NCI-H748 treated with DMSO at 0.1 percent for 48 hours (cell line): Measurements from ENCODE around the gene ARL11.
"Not testable (repeated sequence)": the region's sequence is repeated elsewhere in the genome, so short reads cannot be mapped to it uniquely, and the experiment has no call there.

ENCODE experiments used
- DNase-seq: peaks from one replicate; lab custom pipeline; 2025; lab: John Stamatoyannopoulos, UW

ARL11 gene

GRCh38 chr13:49627831-49628652 is at the start of gene ARL11:
TSS of gene ARL11 (plus strand) at chr13:49628507. CDS start at chr13:49630448, 1,941 bp downstream.
- DNase-seq = no peak

DNA sequence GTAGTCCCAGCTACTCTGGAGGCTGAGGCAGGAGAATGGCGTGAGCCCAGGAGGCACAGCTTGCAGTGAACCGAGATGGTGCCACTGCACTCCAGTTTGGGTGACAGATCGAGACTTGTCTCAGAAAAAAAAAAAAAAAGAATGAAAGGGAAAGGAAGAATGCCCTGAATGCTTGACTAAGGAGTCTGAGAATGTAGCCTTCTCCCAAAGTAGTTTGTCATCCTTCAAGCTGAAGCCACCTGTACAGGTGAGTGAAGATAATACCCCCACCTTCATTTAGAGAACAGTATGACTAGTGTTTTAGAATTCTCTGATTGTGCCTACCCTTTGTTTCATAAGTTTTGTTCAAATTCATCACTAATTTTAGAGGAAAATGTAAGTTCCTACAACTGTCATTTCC is 48.8 kb upstream of the ARL11 start:
- DNase-seq = no peak

GRCh38 chr13:49580980-49581680 is 47.2 kb upstream of the ARL11 start:
- DNase-seq = no peak

GRCh38 chr13:49584771-49585182 is 43.5 kb upstream of the ARL11 start:
- DNase-seq = no peak

GRCh38 chr13:49585220-49586157 is 42.8 kb upstream of the ARL11 start, which contains the start of gene RCBTB1:
TSS of gene RCBTB1 (minus strand) at chr13:49585558. CDS start at chr13:49567279, 18,279 bp downstream.
- DNase-seq = peak; percentile 69

DNA sequence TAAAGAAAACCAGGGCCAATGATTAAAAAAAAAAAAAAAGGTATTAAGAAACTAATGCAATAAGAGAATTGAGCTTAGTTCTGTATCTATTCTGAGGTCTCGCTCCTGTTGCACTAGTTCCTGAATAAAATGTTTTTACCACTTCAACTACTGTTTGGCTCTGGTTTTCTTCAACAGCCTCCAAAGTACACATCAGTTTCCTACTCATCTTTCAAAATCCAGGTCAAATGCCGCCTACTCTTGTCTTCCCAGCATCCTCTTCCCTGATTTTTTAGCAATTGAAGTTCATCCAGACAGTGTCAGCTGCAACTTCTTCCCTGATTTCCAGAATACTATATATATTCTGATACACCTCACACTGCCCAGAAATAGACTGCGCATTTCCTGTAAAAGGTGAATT is 41.6 kb upstream of the ARL11 start:
- no peak for DNase-seq

DNA sequence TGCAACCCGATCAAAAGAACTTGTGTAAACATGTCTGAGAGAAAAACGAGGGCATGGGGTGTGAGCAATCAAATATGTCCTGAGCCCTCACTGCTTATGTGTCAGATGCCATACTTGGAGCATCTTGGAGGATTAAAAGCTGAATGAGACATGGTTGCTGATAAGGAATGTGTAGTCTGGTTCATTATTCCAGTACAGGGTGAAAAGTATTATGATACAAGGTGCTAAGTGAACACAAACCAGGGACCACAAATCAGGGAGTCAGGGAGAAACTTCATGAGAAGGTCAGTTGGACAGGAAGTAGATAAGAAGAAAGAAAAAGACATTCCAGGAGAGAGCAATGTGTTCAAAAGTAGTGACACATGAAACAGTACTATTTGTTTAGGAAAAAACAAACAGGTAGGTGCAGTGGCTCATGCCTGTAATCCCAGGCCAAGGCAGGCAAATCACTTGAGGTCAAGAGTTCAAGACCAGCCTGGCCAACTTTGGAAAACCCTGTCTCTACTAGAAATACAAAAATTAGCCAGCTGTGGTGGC is 40.9 kb upstream of the ARL11 start:
- DNase-seq = no peak

DNA sequence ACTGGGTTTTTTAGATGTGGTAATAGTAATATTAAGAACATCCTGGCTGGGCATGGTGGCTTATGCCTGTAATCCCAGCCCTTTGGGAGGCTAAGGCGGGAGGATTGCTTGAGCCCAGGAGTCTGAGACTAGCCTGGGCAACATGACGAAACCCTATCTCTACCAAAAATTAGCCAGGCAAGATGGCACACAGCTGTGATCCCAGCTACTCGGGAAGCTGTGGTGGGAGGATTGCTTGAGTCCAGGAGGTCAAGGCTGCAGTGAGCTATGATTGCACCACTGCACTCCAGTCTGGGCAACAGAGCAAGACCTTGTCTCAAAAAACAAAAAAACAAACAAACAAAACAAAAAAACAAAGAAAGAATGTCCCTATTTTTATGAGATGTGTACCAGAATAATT is 37.6 kb upstream of the ARL11 start:
- DNase-seq = not testable (repeated sequence)

GRCh38 chr13:49593876-49594275 is 34.4 kb upstream of the ARL11 start:
- not testable (repeated sequence) for DNase-seq

DNA sequence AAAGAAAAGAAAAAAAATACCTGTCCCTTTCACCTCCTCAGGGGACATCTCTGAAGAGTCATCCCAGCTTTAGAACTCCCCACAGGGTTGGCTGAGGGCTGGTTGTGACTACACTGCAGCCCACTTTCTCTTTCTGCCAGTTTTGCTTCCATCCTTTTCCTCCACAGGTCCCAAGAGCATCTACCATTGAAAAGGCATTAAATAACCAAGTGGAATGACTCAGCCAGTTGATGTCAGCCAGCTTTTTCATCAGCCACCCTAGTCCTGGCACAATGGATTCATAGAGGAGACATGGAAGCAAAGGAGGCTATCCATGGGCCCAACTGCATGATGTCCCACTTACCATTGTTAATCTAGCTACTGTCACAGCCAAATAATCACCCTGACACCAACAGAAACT is 33.7 kb upstream of the ARL11 start:
- DNase-seq = no peak

GRCh38 chr13:49596221-49596620 is 32.1 kb upstream of the ARL11 start:
- DNase-seq = no peak

DNA sequence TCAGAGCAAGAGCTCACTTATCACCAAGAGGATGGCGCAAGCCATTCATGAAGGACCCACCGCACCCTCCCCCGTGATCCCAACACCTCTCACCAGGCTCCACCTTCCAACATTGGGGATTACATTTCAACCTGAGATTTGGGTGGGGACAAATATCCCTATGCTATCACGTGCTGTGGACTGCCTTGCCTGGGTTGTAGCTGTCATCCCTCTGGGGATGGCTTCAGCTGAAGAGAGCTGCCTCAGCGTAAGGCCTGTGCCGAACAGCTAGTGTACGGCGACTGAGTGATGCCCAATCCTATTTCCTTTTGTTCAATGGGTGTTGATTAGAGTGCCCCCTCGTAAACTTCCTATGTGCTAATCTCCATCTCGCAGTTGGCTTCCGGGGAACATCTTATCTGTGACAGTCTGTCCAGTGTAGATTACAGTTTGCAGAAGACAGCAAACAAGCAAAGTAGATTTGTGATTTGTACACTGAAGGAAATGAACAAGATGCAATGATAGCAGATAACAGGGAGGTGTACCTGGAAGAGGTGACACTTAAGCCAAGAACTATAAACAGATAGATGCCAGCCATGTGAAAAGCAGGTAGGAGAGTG is 31.2 kb upstream of the ARL11 start:
- DNase-seq = no peak

DNA sequence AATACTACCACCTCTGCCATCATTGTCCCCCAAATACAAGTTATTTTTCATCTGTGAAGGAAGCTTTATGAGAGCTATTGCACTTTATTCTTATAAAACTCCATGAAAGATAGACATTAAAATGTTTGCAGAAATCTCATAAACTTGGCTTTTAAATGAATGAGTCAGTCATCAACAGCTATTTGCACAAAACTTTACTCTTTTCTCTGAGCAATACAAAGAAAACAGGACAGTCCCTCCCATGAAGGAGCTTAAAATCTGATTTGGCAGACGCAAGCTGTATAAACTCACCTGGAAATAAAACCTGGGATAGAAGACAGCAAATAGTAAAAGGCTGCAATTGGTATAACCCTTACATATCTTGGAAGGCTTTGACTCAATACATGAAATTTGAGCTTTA is 26.3 kb upstream of the ARL11 start:
- no peak for DNase-seq

GRCh38 chr13:49602615-49603014 is 25.7 kb upstream of the ARL11 start:
- not testable (repeated sequence) for DNase-seq

DNA sequence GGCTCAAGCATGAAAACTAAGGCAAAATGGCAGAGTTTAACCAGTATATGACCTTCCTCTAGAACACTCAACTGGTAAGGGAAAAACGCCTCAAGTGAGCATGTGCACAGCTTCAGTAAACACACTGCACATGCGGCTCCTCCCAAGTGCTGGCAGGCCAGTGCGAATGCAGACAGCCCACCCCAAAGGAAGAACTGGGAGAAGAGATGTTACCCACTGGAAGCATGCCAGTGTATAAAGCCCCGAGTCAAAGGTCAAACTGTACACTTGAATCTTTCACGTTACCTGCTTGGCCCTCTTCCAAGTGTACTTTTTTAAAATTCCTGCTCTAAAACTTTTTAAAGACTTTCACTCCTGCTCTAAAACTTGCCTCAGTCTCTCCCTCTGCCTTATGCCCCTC is 23.7 kb upstream of the ARL11 start:
- DNase-seq = no peak

GRCh38 chr13:49606747-49607648 is 21.3 kb upstream of the ARL11 start:
- peak; percentile 84 for DNase-seq

DNA sequence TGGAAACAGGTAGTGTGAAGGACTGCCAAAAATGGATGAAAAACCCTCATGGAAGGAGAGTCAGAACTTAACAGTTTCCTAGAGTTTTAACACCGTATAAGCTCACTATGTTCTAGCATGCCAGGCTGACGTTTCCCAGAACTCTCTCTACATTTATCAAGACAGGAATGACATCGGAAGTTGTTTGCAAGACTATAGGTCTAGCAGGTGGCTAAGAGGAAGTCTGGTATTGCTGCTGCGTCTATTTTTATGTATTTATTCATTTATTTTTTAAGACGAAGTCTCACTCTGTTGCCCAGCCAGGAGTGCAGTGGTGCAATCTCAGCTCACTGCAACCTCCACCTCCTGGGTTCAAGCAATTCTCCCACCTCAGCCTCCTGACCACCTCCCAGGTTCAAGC is 20.5 kb upstream of the ARL11 start:
- no peak for DNase-seq

DNA sequence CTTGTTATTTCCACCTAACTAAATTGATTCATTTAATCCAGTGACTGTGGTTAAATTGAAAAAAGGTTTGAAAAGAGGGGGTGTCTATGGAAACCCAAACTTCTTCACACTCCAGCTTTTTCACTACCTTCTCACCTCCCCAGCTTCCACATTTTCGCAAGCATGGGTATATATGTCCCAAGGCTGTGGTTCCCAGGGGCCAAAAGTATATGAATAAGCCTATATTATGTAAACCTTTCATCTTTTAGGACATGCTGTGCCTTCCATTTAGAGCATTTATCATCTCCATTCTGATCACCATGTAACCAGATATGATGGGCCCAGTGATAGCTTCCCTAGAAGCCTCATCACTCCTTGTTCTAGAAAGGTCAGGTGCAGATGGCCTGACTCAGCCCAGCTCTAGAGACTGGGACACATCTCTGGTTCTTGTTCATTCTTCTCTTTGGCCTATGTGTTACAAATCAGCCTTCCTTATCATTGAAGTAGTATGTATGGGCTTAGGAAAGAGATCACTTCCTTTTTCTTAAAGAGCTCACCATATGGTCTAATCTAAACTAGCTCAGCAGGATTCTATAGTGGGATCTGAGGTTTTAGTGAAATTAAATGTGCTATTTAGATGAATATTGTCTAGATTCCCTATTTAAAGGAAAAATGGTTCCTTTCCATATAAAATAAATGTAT is 19.5 kb upstream of the ARL11 start:
- no peak for DNase-seq

GRCh38 chr13:49610176-49610575 is 18.1 kb upstream of the ARL11 start:
- peak; percentile 10 for DNase-seq

- not testable (repeated sequence) for DNase-seq
Measured at GRCh38 chr13:49612042-49612441, 16.3 kb upstream of the ARL11 start.
